PC-3 (cell line): ENCODE data around the gene FMNL1. TPM values are rescaled to one million over a fixed set of nuclear protein-coding genes. Genes with fewer than 3 reads are reported as not detected.
A peak's percentile ranks its signal among the peaks of the same experiment; 100 is the strongest.

ENCODE experiments used
- ATAC-seq: fragments of 200-7000 bp; cut with Tn5 transposase; 2 replicates; pipeline ENCODE4 v1.9.1; 2020; ENCODE audit warnings: mild to moderate bottlenecking, moderate library complexity
- BruUV-seq: library from RNA; stranded (reverse); fragments of 400-500 nt; replicated peaks from 2 replicates; lab custom pipeline; 2021; lab: Mats Ljungman, UMichigan
- CTCF ChIA-PET: fragments of 300-600 bp; sonication (Branson Sonifier 250); formaldehyde crosslinking; loops from one replicate; lab custom pipeline; 2022; ENCODE audit warnings: antibody characterized with exemption; lab: Charles Lee
- POLR2A ChIA-PET: fragments of 300-600 bp; sonication (Branson Sonifier 250); formaldehyde crosslinking; loops from one replicate; lab custom pipeline; 2022; ENCODE audit warnings: antibody characterized with exemption; ENCODE audit not compliant: unreplicated experiment; lab: Charles Lee
- DNase-seq: peaks from one replicate; pipeline ENCODE4 v3.0.0-alpha.2; 2015
- H2AFZ ChIP-seq: fragments of 300-600 bp; sonication (generic); 2 replicates; pipeline ENCODE4 v1.6.0; 2016; ENCODE audit warnings: antibody characterized with exemption, low read length
- H3F3A ChIP-seq: fragments of 300-600 bp; sonication (generic); one replicate; pipeline ENCODE4 v1.6.0; 2017; ENCODE audit warnings: antibody characterized with exemption, low read length, control low read depth, mild to moderate bottlenecking; ENCODE audit not compliant: unreplicated experiment
- H3K27ac ChIP-seq: fragments of 300-600 bp; sonication (generic); 2 replicates; pipeline ENCODE4 v1.5.1; 2016; ENCODE audit warnings: mild to moderate bottlenecking, low read length
- H3K27me3 ChIP-seq: fragments of 300-600 bp; sonication (generic); 2 replicates; pipeline ENCODE4 v1.6.1; 2016; ENCODE audit warnings: low read length, mixed read lengths
- H3K36me3 ChIP-seq: fragments of 300-600 bp; sonication (generic); 2 replicates; pipeline ENCODE4 v1.6.1; 2016; ENCODE audit warnings: low read depth, mixed run types, low read length, mixed read lengths
- H3K4me1 ChIP-seq: fragments of 300-600 bp; sonication (generic); 2 replicates; pipeline ENCODE4 v1.5.1; 2016; ENCODE audit warnings: low read length; ENCODE audit not compliant: insufficient read depth
- H3K4me2 ChIP-seq: fragments of 300-600 bp; sonication (generic); 2 replicates; pipeline ENCODE4 v1.6.0; 2016; ENCODE audit warnings: low read length
- H3K4me3 ChIP-seq: fragments of 300-600 bp; sonication (generic); 2 replicates; pipeline ENCODE4 v1.5.1; 2016; ENCODE audit warnings: mild to moderate bottlenecking, low read length, mixed read lengths
- H3K79me2 ChIP-seq: fragments of 300-600 bp; sonication (generic); 2 replicates; pipeline ENCODE4 v1.6.1; 2017; ENCODE audit warnings: low read length, mixed read lengths
- H3K9ac ChIP-seq: fragments of 300-600 bp; sonication (generic); 2 replicates; pipeline ENCODE4 v1.6.0; 2016; ENCODE audit warnings: mild to moderate bottlenecking, low read length
- H3K9me2 ChIP-seq: fragments of 300-600 bp; sonication (generic); replicated peaks from 2 replicates; pipeline ENCODE4 v1.6.1; 2016; ENCODE audit warnings: mixed run types, low read length, mixed read lengths
- H3K9me3 ChIP-seq: fragments of 300-600 bp; sonication (generic); 2 replicates; pipeline ENCODE4 v1.6.1; 2016; ENCODE audit warnings: low read length, mixed read lengths
- H4K20me1 ChIP-seq: fragments of 300-600 bp; sonication (generic); 2 replicates; pipeline ENCODE4 v1.6.1; 2016; ENCODE audit warnings: low read length, mixed read lengths
- CTCF ChIP-seq: fragments of 300-600 bp; sonication (generic); conservative IDR thresholded peaks from 2 replicates; pipeline ENCODE4 v1.5.1; 2017; ENCODE audit warnings: antibody characterized with exemption, low read depth, mild to moderate bottlenecking, low read length
- EZH2 ChIP-seq: fragments of 300-600 bp; sonication (generic); IDR thresholded peaks from one replicate; pipeline ENCODE4 v1.6.1; 2017; ENCODE audit warnings: antibody characterized with exemption, mild to moderate bottlenecking, low read length; ENCODE audit not compliant: unreplicated experiment
- EZH2phosphoT487 ChIP-seq: fragments of 300-600 bp; sonication (generic); IDR thresholded peaks from 2 replicates; pipeline ENCODE4 v1.6.1; 2018; ENCODE audit warnings: mild to moderate bottlenecking, antibody characterized with exemption, low read length, borderline replicate concordance
- intact Hi-C: fragments of 100-400 bp; cut with micrococcal nuclease; formaldehyde crosslinking; loops from 2 replicates; pipeline ENCODE4 v1.9.0; 2023
- total RNA-seq: library from RNA; depleted of rRNA; stranded (reverse); fragments of >200 nt; gene quantifications from 2 replicates; pipeline ENCODE4 v1.2.3, GENCODE V29; 2014

Gene FMNL1
- total RNA-seq, 1 experiment from 2014 or later, result 8.2 TPM

GRCh38 chr17:45291171-45291805 lies 69.6 kb downstream of the FMNL1 start:
- DNase-seq (no peak), ATAC-seq (no peak)
- Histone ChIP-seq H3K36me3 (peaks cover 50% of the 10 kb centered on the region; the same call in 1 of the 2 replicates), H3K4me2 (no peak overlapping the region), H4K20me1 (peaks cover 15% of the 10 kb centered on the region), H3K27me3 (no peaks in the 10 kb centered on the region), H3K9me2 (no peaks in the 10 kb centered on the region), H2AFZ (no peak overlapping the region), H3K4me3 (no peak overlapping the region), H3K4me1 (peaks cover 40% of the 10 kb centered on the region), H3K9ac (no peak overlapping the region), H3K9me3 (no peaks in the 10 kb centered on the region), H3K79me2 (peaks cover 57% of the 10 kb centered on the region), H3K27ac (no peak overlapping the region), H3F3A (peaks cover 17% of the 10 kb centered on the region)
- BruUV-seq, result no TSS peak
- TF ChIP-seq EZH2phosphoT487 (no peak), CTCF (no peak), EZH2 (no peak)
- ChIA-PET POLR2A (interaction anchor here (0.7 kb wide), 1 partner anchor 28 kb away, joined by 4 read pairs; no protein-coding TSS in a partner anchor), CTCF (interaction anchor here (0.6 kb wide), 1 partner anchor 136 kb away, joined by 18 read pairs; no protein-coding TSS in a partner anchor)
- intact Hi-C loops, result loop anchor here (5.0 kb wide), 1 partner anchor 96 kb away; no protein-coding TSS in a partner anchor

GRCh38 chr17:45292696-45293412 lies 71.2 kb downstream of the FMNL1 start:
- Histone ChIP-seq H4K20me1 (peaks cover 15% of the 10 kb centered on the region), H3K4me1 (peaks cover 50% of the 10 kb centered on the region), H3K4me2 (peak overlapping the region; percentile 57), H3K9ac (0 out of 2 replicates have a peak overlapping the region, but pooled peaks have one; percentile 11), H2AFZ (no peak overlapping the region), H3K79me2 (peaks cover 73% of the 10 kb centered on the region), H3K4me3 (peak overlapping the region; percentile 1; the same call in 1 of the 2 replicates), H3K9me3 (no peaks in the 10 kb centered on the region), H3K9me2 (no peaks in the 10 kb centered on the region), H3K27me3 (no peaks in the 10 kb centered on the region), H3K36me3 (peaks cover 41% of the 10 kb centered on the region; the same call in 1 of the 2 replicates), H3K27ac (peak overlapping the region; percentile 72), H3F3A (peaks cover 17% of the 10 kb centered on the region)
- ATAC-seq (no peak), DNase-seq (no peak)
- no peak for TF ChIP-seq EZH2
- no peak for TF ChIP-seq CTCF
- intact Hi-C loops, result loop anchor here (5.0 kb wide), 1 partner anchor 94 kb away; no protein-coding TSS in a partner anchor
- ChIA-PET CTCF (interaction anchor here (0.9 to 1.4 kb wide), 4 partner anchors 15 to 95 kb away, joined by 3 to 8 read pairs (median 6); partner anchors contain the start of gene MAP3K14), POLR2A (interaction anchor here (0.8 kb wide), 1 partner anchor 131 kb away, joined by 4 read pairs; no protein-coding TSS in a partner anchor)
- no TSS peak for BruUV-seq
